IMR-90 (cell line): ENCODE measurements around the gene TTI1. TPM values are rescaled to one million over a fixed set of nuclear protein-coding genes. Genes with fewer than 3 reads are reported as not detected.

Source experiments
- ATAC-seq: fragments of 200-7000 bp; cut with Tn5 transposase; 2 replicates; pipeline ENCODE4 v1.9.1; 2020; ENCODE audit warnings: low read depth, mild to moderate bottlenecking, moderate library complexity
- BruUV-seq: library from RNA; stranded (reverse); fragments of 400-500 nt; replicated peaks from 2 replicates; lab custom pipeline; 2021; lab: Mats Ljungman, UMichigan
- CTCF ChIA-PET: fragments of 300-600 bp; formaldehyde crosslinking; extraction: SDS; loops from one replicate; lab custom pipeline; 2021; ENCODE audit warnings: antibody characterized with exemption; lab: Yijun Ruan, JAX
- POLR2A ChIA-PET: fragments of 300-600 bp; sonication (Branson Sonifier 250); formaldehyde crosslinking; loops from one replicate; lab custom pipeline; 2022; ENCODE audit warnings: antibody characterized with exemption; ENCODE audit not compliant: unreplicated experiment; lab: Charles Lee
- DNase-seq: peaks from one replicate; pipeline ENCODE4 v3.0.0; 2013
- H2AFZ ChIP-seq: replicated peaks from 2 replicates; pipeline ENCODE3; 2013; ENCODE audit warnings: low read length, mild to moderate bottlenecking; ENCODE audit not compliant: poor library complexity
- H2AK5ac ChIP-seq: 2 replicates; pipeline ENCODE4 v1.6.1; 2013; ENCODE audit warnings: low read depth, low read length, inconsistent platforms
- H2AK9ac ChIP-seq: replicated peaks from 2 replicates; pipeline ENCODE3; 2013; ENCODE audit warnings: mild to moderate bottlenecking, low read depth, low read length, moderate library complexity; ENCODE audit not compliant: poor library complexity
- H2BK120ac ChIP-seq: 2 replicates; pipeline ENCODE4 v1.6.1; 2013; ENCODE audit warnings: low read depth, low read length, inconsistent platforms
- H2BK15ac ChIP-seq: 3 replicates; pipeline ENCODE4 v1.6.1; 2013; ENCODE audit warnings: low read depth, low read length, inconsistent platforms
- H2BK20ac ChIP-seq: 2 replicates; pipeline ENCODE4 v1.6.1; 2013; ENCODE audit warnings: low read depth, mild to moderate bottlenecking, inconsistent platforms, low read length, moderate library complexity
- H2BK5ac ChIP-seq: 2 replicates; pipeline ENCODE4 v1.6.1; 2013; ENCODE audit warnings: mild to moderate bottlenecking, low read depth, low read length, inconsistent platforms; ENCODE audit not compliant: poor library complexity, severe bottlenecking
- H3K14ac ChIP-seq: replicated peaks from 2 replicates; pipeline ENCODE4 v1.6.1; 2013; ENCODE audit warnings: low read depth, low read length, inconsistent platforms
- H3K18ac ChIP-seq: 2 replicates; pipeline ENCODE4 v1.6.1; 2013; ENCODE audit warnings: low read depth, low read length, control low read depth
- H3K23ac ChIP-seq: 2 replicates; pipeline ENCODE4 v1.6.1; 2013; ENCODE audit warnings: low read depth, low read length, inconsistent platforms
- H3K27ac ChIP-seq: 2 replicates; pipeline ENCODE4 v1.5.1; 2013; ENCODE audit warnings: mild to moderate bottlenecking, control low read depth, low read length; ENCODE audit not compliant: insufficient read depth
- H3K27me3 ChIP-seq: 2 replicates; pipeline ENCODE4 v1.6.1; 2013; ENCODE audit warnings: low read length; ENCODE audit not compliant: control insufficient read depth, insufficient read depth
- H3K36me3 ChIP-seq: 2 replicates; pipeline ENCODE4 v1.6.1; 2013; ENCODE audit warnings: low read length, mixed read lengths; ENCODE audit not compliant: control insufficient read depth, insufficient read depth
- H3K4ac ChIP-seq: 2 replicates; pipeline ENCODE4 v1.6.1; 2013; ENCODE audit warnings: low read depth, low read length, inconsistent platforms
- H3K4me1 ChIP-seq: 2 replicates; pipeline ENCODE4 v1.6.1; 2013; ENCODE audit warnings: low read length, mixed read lengths; ENCODE audit not compliant: control insufficient read depth, insufficient read depth
- H3K4me2 ChIP-seq: 2 replicates; pipeline ENCODE4 v1.6.1; 2013; ENCODE audit warnings: low read depth, mild to moderate bottlenecking, control low read depth, low read length, moderate library complexity
- H3K4me3 ChIP-seq: 2 replicates; pipeline ENCODE4 v1.5.1; 2013; ENCODE audit warnings: low read depth, mild to moderate bottlenecking, control low read depth, low read length, moderate library complexity; ENCODE audit not compliant: insufficient read depth
- H3K56ac ChIP-seq: 2 replicates; pipeline ENCODE4 v1.6.1; 2013; ENCODE audit warnings: low read length, inconsistent platforms; ENCODE audit not compliant: insufficient read depth; ENCODE audit errors: extremely low read depth
- H3K79me1 ChIP-seq, 2 experiments: 2 replicates each; pipeline ENCODE4 v1.6.1; 2013; ENCODE audit warnings: low read length in 2 of 2, inconsistent platforms in 1 of 2, low read depth in 1 of 2
- H3K9ac ChIP-seq: 2 replicates; pipeline ENCODE4 v1.6.1; 2013; ENCODE audit warnings: low read depth, low read length, control low read depth
- H3K9me1 ChIP-seq: 2 replicates; pipeline ENCODE4 v1.6.1; 2013; ENCODE audit warnings: low read length, inconsistent platforms; ENCODE audit not compliant: insufficient read depth
- H3K9me3 ChIP-seq: 2 replicates; pipeline ENCODE4 v1.6.1; 2013; ENCODE audit warnings: low read length; ENCODE audit not compliant: control insufficient read depth, insufficient read depth
- H4K20me1 ChIP-seq: 2 replicates; pipeline ENCODE4 v1.6.1; 2013; ENCODE audit warnings: low read length, inconsistent platforms; ENCODE audit not compliant: insufficient read depth
- H4K5ac ChIP-seq: 2 replicates; pipeline ENCODE4 v1.6.1; 2013; ENCODE audit warnings: mild to moderate bottlenecking, low read depth, low read length, control low read depth
- H4K8ac ChIP-seq, 2 experiments: 2 replicates each; pipeline ENCODE4 v1.6.1; 2013; ENCODE audit warnings: low read depth in 2 of 2, low read length in 2 of 2, control low read depth in 1 of 2, inconsistent platforms in 1 of 2
- H4K91ac ChIP-seq: 2 replicates; pipeline ENCODE4 v1.6.1; 2013; ENCODE audit warnings: low read depth, low read length, inconsistent platforms; ENCODE audit not compliant: insufficient read depth
- SMC3 ChIP-seq: fragments of 150-350 bp; IDR thresholded peaks from 2 replicates; pipeline ENCODE4 v1.6.1; 2016; ENCODE audit warnings: low read depth, mild to moderate bottlenecking, antibody characterized with exemption, low read length, moderate library complexity
- USF2 ChIP-seq: fragments of 150-350 bp; IDR thresholded peaks from 2 replicates; pipeline ENCODE4 v1.6.1; 2017; ENCODE audit warnings: mild to moderate bottlenecking, antibody characterized with exemption, low read length, low read depth
- WGBS, 2 experiments: methylation state at CpG; one replicate each; pipeline versions ENCODE4 v1.1.5 to v1.1.7; 2013; ENCODE audit warnings: missing lambda C conversion rate in 2 of 2; ENCODE audit not compliant: insufficient read length in 1 of 2; ENCODE audit errors: extremely low coverage in 2 of 2; 5-methylcytosine and 5-hydroxymethylcytosine counted together
- dilution Hi-C: fragments of 300-500 bp; cut with HindIII; formaldehyde crosslinking; loops from one replicate; pipeline ENCODE4 v1.14.3; 2018; ENCODE audit warnings: low sequenced_read_pairs; ENCODE audit not compliant: unreplicated experiment
- in situ Hi-C: fragments of 300-500 bp; cut with MboI; formaldehyde crosslinking; loops from 3 replicates; pipeline ENCODE4 v1.14.3; 2019; ENCODE audit warnings: low sequenced_read_pairs, inconsistent platforms, mixed read lengths
- intact Hi-C: fragments of 100-400 bp; cut with micrococcal nuclease; formaldehyde crosslinking; loops from 2 replicates; pipeline ENCODE4 v1.10.0; 2022
- polyA plus RNA-seq, 3 experiments: library from polyadenylated mRNA; depleted of rRNA; stranded (reverse); fragments of >200 nt; gene quantifications; 2 replicates each; pipeline ENCODE4 v1.2.3, GENCODE V29; 2012; ENCODE audit warnings: low replicate concordance in 1 of 3
- total RNA-seq: library from RNA; depleted of rRNA; stranded (reverse); fragments of >200 nt; gene quantifications from 2 replicates; pipeline ENCODE4 v1.2.3, GENCODE V29; 2012

TTI1 gene
- total and polyA plus RNA-seq, 2 of the 4 experiments (the other 2 are of a cell fraction), result 12.5 to 17.6 TPM

GRCh38 chr20:38032585-38033329, 499 bp downstream of the TTI1 start:
- TF ChIP-seq USF2 (peak; percentile 51; the same call in 1 of the 2 replicates), SMC3 (no peak)
- in situ Hi-C loops, result no loop called here
- dilution Hi-C loops, result no loop called here

More at GRCh38 chr20:38032585-38033329, 499 bp downstream of the TTI1 start:
- Histone ChIP-seq H3K4me3 (peak overlapping the region; percentile 85), H3K9ac (peak overlapping the region; percentile 85), H3K9me3 (no peaks in the 10 kb centered on the region), H3K27me3 (no peaks in the 10 kb centered on the region), H2AFZ (peak overlapping the region; percentile 97), H4K91ac (peak overlapping the region; percentile 82), H3K14ac (peak overlapping the region; percentile 77), H3K79me1 (peaks cover 44 to 79% of the 10 kb centered on the region in 2 experiments), H2BK120ac (no peak overlapping the region; the same call in 1 of the 2 replicates), H4K20me1 (peaks cover 5% of the 10 kb centered on the region; the same call in 1 of the 2 replicates), H3K23ac (peak overlapping the region; percentile 64), H2BK20ac (no peak overlapping the region), H4K5ac (peak overlapping the region; percentile 74), H3K9me1 (peaks cover 11% of the 10 kb centered on the region), H3K36me3 (peaks cover 11% of the 10 kb centered on the region), H4K8ac (peak overlapping the region; percentile 95 to 99), H3K4me2 (peak overlapping the region; percentile 96), H3K18ac (no peak overlapping the region), H3K4ac (peak overlapping the region; percentile 49), H2BK5ac (peak overlapping the region; percentile 35), H3K4me1 (peaks cover 6% of the 10 kb centered on the region), H2AK9ac (peak overlapping the region; percentile 95), H2AK5ac (peak overlapping the region; percentile 67), H3K56ac (peak overlapping the region; percentile 70), H2BK15ac (peak overlapping the region; percentile 15; the same call in 1 of the 3 replicates), H3K27ac (peak overlapping the region; percentile 38)
- WGBS, 2 experiments, result 53% methylated on average over 7 of the region's 28 CpGs; no CpG with 5 or more reads in 1 of the 2 experiments
- intact Hi-C loops, result no loop called here
- POLR2A ChIA-PET, result interaction anchor here (0.7 kb wide), 1 partner anchor 81 kb away, joined by 6 read pairs; no protein-coding TSS in a partner anchor
- DNase-seq, result no peak
- BruUV-seq, result TSS peak; percentile 47
- CTCF ChIA-PET, result no interaction called here
- peak; percentile 12; the same call in 1 of the 2 replicates for ATAC-seq
